ENCODE measurements around the gene ALDH8A1. TPM values are rescaled to one million over a fixed set of nuclear protein-coding genes. Genes with fewer than 3 reads are reported as not detected.

The ALDH8A1 gene
- total RNA-seq, 1 experiment from 2014 or later = not detected

DNA sequence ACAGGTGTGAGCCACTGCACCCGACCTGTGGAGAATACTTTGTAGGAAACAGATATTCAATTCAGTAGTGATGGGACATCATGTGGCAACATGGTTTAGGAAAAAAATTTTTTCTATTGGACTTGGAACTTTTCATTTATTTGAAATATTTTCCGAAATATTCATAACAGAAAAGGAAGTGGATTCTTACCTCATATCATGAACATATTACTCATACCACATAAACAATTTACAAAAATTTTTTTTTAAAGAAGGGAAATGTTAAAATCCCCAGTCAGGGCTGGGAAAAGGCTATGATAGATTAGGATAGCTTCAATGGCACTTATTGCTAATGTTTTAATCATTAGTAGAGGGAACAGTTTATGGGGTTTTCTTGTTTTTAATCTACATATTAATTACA, 6.8 kb upstream of the ALDH8A1 start:
- Histone ChIP-seq H3K14ac (ENCODE audit: insufficient read depth, low read length) (no peak overlapping the region), H4K5ac (ENCODE audit: insufficient read length, low read depth, low read length) (no peak overlapping the region), H3K79me2 (ENCODE audit: insufficient read depth, low read length) (no peaks in the 10 kb centered on the region), H3K27ac (ENCODE audit: insufficient read length, low read depth, low read length) (no peak overlapping the region), H3K9me3 (ENCODE audit: control insufficient read depth, low read depth, low read length) (no peaks in the 10 kb centered on the region), H2BK15ac (ENCODE audit: low read depth, low read length) (no peak overlapping the region), H3K23me2 (ENCODE audit: insufficient read length, low read depth, low read length, poor library complexity, severe bottlenecking) (no peaks in the 10 kb centered on the region), H3K79me1 (ENCODE audit: insufficient read depth, low read depth, low read length, poor library complexity, severe bottlenecking) (no peaks in the 10 kb centered on the region), H3K18ac (ENCODE audit: insufficient read length, low read depth, low read length) (no peak overlapping the region), H3K23ac (ENCODE audit: insufficient read length, low read depth, low read length) (no peak overlapping the region), H2BK12ac (ENCODE audit: insufficient read length, low read depth, low read length) (no peak overlapping the region), H4K20me1 (ENCODE audit: control insufficient read depth, insufficient read depth, insufficient read length) (no peaks in the 10 kb centered on the region), H3K4ac (ENCODE audit: low read depth, low read length) (no peak overlapping the region), H2BK120ac (ENCODE audit: low read depth, low read length, poor library complexity, severe bottlenecking) (no peak overlapping the region), H3T11ph (ENCODE audit: low read length) (no peak overlapping the region), H2AK5ac (ENCODE audit: insufficient read length, low read length) (no peak overlapping the region), H3K27me3 (ENCODE audit: insufficient read depth, low read length) (no peaks in the 10 kb centered on the region), H2BK5ac (ENCODE audit: insufficient read length, low read length) (no peak overlapping the region), H2BK20ac (ENCODE audit: low read depth, low read length, poor library complexity, severe bottlenecking) (no peak overlapping the region), H4K91ac (ENCODE audit: insufficient read length, low read depth, low read length) (no peak overlapping the region), H4K8ac (replicated peaks; ENCODE audit: insufficient read length, low read depth, low read length) (no peak overlapping the region), H2AFZ (ENCODE audit: low read length) (no peak overlapping the region), H3K4me1 (ENCODE audit: insufficient read depth, low read length) (no peaks in the 10 kb centered on the region), H3K9ac (ENCODE audit: extremely low read depth, insufficient read length, low read length) (no peak overlapping the region), H3K56ac (ENCODE audit: insufficient read length, low read depth, low read length) (no peak overlapping the region), H3K4me2 (ENCODE audit: insufficient read depth, insufficient read length, low read length) (no peak overlapping the region)
- peaks cover 18 to 27% (median 23%) of the 10 kb centered on the region in 3 experiments for H3K36me3 Mint-ChIP-seq (ENCODE audit: insufficient read depth in 1 of 3, low read depth in 3 of 3)
- no peak for DNase-seq
- no peaks in the 10 kb centered on the region for H3K4me1 Mint-ChIP-seq
- H3K4me3 Mint-ChIP-seq = no peak overlapping the region
- H3K27me3 Mint-ChIP-seq (ENCODE audit: low read depth) = no peaks in the 10 kb centered on the region; the same call in 1 of the 2 replicates
- H3K27ac Mint-ChIP-seq = no peak overlapping the region
- no peak for TF ChIP-seq CTCF (conservative IDR thresholded peaks at IDR 0.05)
- WGBS (ENCODE audit: extremely low coverage, insufficient read length, low lambda C conversion rate) = no CpG with 5 or more reads among the region's 2 CpGs
- peaks cover 8 to 11% of the 10 kb centered on the region in 2 experiments for H3K9me3 Mint-ChIP-seq
